Measurements from ENCODE around the gene PIGQ.

PIGQ gene

GRCh38 chr16:606656-607307 lies 37.0 kb downstream of the PIGQ start:
- no peak for DNase-seq (ENCODE audit: low read depth in 2 of 2)

GRCh38 chr16:608019-608418 lies 38.3 kb downstream of the PIGQ start:
- DNase-seq (ENCODE audit: low read depth in 2 of 2) = peak in 1 of 2 donors; percentile 32

GRCh38 chr16:609316-609715 lies 39.5 kb downstream of the PIGQ start:
- DNase-seq (ENCODE audit: low read depth in 2 of 2) = no peak

- DNase-seq (ENCODE audit: low read depth in 2 of 2) = no peak
These were observed 40.2 kb downstream of the PIGQ start for GRCh38 chr16:609984-610383.

- DNase-seq (ENCODE audit: low read depth in 2 of 2) = peak; percentile 50 to 55
These were observed 41.0 kb downstream of the PIGQ start for GRCh38 chr16:610513-611381.

GRCh38 chr16:615122-615521 lies 45.4 kb downstream of the PIGQ start:
- DNase-seq (ENCODE audit: low read depth in 2 of 2) = no peak

- no peak for DNase-seq (ENCODE audit: low read depth in 2 of 2)
These were observed 47.2 kb downstream of the PIGQ start for GRCh38 chr16:616733-617586.

GRCh38 chr16:617855-618254 lies 48.1 kb downstream of the PIGQ start:
- DNase-seq (ENCODE audit: low read depth in 2 of 2) = no peak

- no peak for DNase-seq (ENCODE audit: low read depth in 2 of 2)
These were observed 49.8 kb downstream of the PIGQ start for GRCh38 chr16:619476-620100.

- no peak for DNase-seq (ENCODE audit: low read depth in 2 of 2)
These were observed 51.1 kb downstream of the PIGQ start for GRCh38 chr16:620700-621525.

- no peak for DNase-seq (ENCODE audit: low read depth in 2 of 2)
These were observed 51.8 kb downstream of the PIGQ start for GRCh38 chr16:621526-622105.

GRCh38 chr16:622920-623280 lies 53.1 kb downstream of the PIGQ start:
- DNase-seq (ENCODE audit: low read depth in 2 of 2) = no peak

GRCh38 chr16:624526-625070 lies 54.8 kb downstream of the PIGQ start:
- DNase-seq (ENCODE audit: low read depth in 2 of 2) = no peak

GRCh38 chr16:625117-625976 lies 55.6 kb downstream of the PIGQ start:
- no peak for DNase-seq (ENCODE audit: low read depth in 2 of 2)

GRCh38 chr16:625977-626765 lies 56.4 kb downstream of the PIGQ start:
- no peak for DNase-seq (ENCODE audit: low read depth in 2 of 2)

- DNase-seq (ENCODE audit: low read depth in 2 of 2) = no peak
These were observed 57.2 kb downstream of the PIGQ start for GRCh38 chr16:626787-627453.

GRCh38 chr16:627454-628239 lies 57.9 kb downstream of the PIGQ start:
- DNase-seq (ENCODE audit: low read depth in 2 of 2) = no peak
